ENCODE measurements around the gene IFNGR1.
"Not testable (repeated sequence)": the region's sequence is repeated elsewhere in the genome, so short reads cannot be mapped to it uniquely, and the experiment has no call there.

The IFNGR1 gene
- long read RNA-seq, donor 1, transcript IFNGR1-201 (7 exons, 2,139 nt): major isoform, 31 of 31 reads
- long read RNA-seq, donor 1, partial matches to known transcripts: 0 of 31 reads
- long read RNA-seq, donor 1, other reads (novel, unspliced or antisense): 0 of 31 reads
- long read RNA-seq, donor 2, transcript IFNGR1-201 (7 exons, 2,139 nt): major isoform, 13 of 13 reads
- long read RNA-seq, donor 2, partial matches to known transcripts: 0 of 13 reads
- long read RNA-seq, donor 2, other reads (novel, unspliced or antisense): 0 of 13 reads
- long read RNA-seq, donor 3, transcript IFNGR1-201 (7 exons, 2,139 nt): major isoform, 7 of 7 reads
- long read RNA-seq, donor 3, partial matches to known transcripts: 0 of 7 reads
- long read RNA-seq, donor 3, other reads (novel, unspliced or antisense): 0 of 7 reads
- long read RNA-seq, donor 4, transcript IFNGR1-201 (7 exons, 2,139 nt): major isoform, 11 of 11 reads
- long read RNA-seq, donor 4, partial matches to known transcripts: 0 of 11 reads
- long read RNA-seq, donor 4, other reads (novel, unspliced or antisense): 0 of 11 reads
- long read RNA-seq, donor 5, transcript IFNGR1-201 (7 exons, 2,139 nt): major isoform, 11 of 11 reads
- long read RNA-seq, donor 5, partial matches to known transcripts: 0 of 11 reads
- long read RNA-seq, donor 5, other reads (novel, unspliced or antisense): 0 of 11 reads
- long read RNA-seq, donor 6, transcript IFNGR1-201 (7 exons, 2,139 nt): major isoform, 22 of 22 reads
- long read RNA-seq, donor 6, partial matches to known transcripts: 0 of 22 reads
- long read RNA-seq, donor 6, other reads (novel, unspliced or antisense): 0 of 22 reads
- long read RNA-seq, donor 7, transcript IFNGR1-201 (7 exons, 2,139 nt): major isoform, 24 of 91 reads
- long read RNA-seq, donor 7, partial matches to known transcripts: 66 of 91 reads
- long read RNA-seq, donor 7, other reads (novel, unspliced or antisense): 0 of 91 reads
- long read RNA-seq, donor 8, transcript IFNGR1-201 (7 exons, 2,139 nt): major isoform, 28 of 34 reads
- long read RNA-seq, donor 8, partial matches to known transcripts: 6 of 34 reads
- long read RNA-seq, donor 8, other reads (novel, unspliced or antisense): 0 of 34 reads

- DNase-seq: peak; percentile 99
Measured at GRCh38 chr6:137218917-137219663, at the start of gene IFNGR1. IFNGR1 (minus strand) TSS chr6:137219385; CDS start chr6:137219327, 58 bp downstream.

GRCh38 chr6:137268911-137269310 lies 49.7 kb upstream of the IFNGR1 start:
- no peak for DNase-seq

GRCh38 chr6:137266309-137266586 lies 47.1 kb upstream of the IFNGR1 start:
- no peak for DNase-seq

- DNase-seq: no peak
Measured at GRCh38 chr6:137265561-137266308, 46.5 kb upstream of the IFNGR1 start.

GRCh38 chr6:137264311-137265075 lies 45.3 kb upstream of the IFNGR1 start:
- no peak for DNase-seq

- DNase-seq: no peak
Measured at GRCh38 chr6:137261761-137262160, 42.6 kb upstream of the IFNGR1 start.

GRCh38 chr6:137261361-137261760 lies 42.2 kb upstream of the IFNGR1 start:
- DNase-seq: no peak

- DNase-seq: no peak
Measured at GRCh38 chr6:137260217-137260616, 41.0 kb upstream of the IFNGR1 start.

GRCh38 chr6:137259349-137259748 lies 40.2 kb upstream of the IFNGR1 start:
- DNase-seq: no peak

GRCh38 chr6:137258170-137258569 lies 39.0 kb upstream of the IFNGR1 start:
- no peak for DNase-seq

GRCh38 chr6:137256350-137257103 lies 37.3 kb upstream of the IFNGR1 start:
- DNase-seq: no peak

GRCh38 chr6:137254966-137255365 lies 35.8 kb upstream of the IFNGR1 start:
- no peak for DNase-seq

- DNase-seq: not testable (repeated sequence)
Measured at GRCh38 chr6:137254430-137254829, 35.2 kb upstream of the IFNGR1 start.

- no peak for DNase-seq
Measured at GRCh38 chr6:137248702-137249101, 29.5 kb upstream of the IFNGR1 start.

- no peak for DNase-seq
Measured at GRCh38 chr6:137247724-137248123, 28.5 kb upstream of the IFNGR1 start.

- no peak for DNase-seq
Measured at GRCh38 chr6:137246791-137247202, 27.6 kb upstream of the IFNGR1 start.

GRCh38 chr6:137246164-137246563 lies 27.0 kb upstream of the IFNGR1 start:
- no peak for DNase-seq

- no peak for DNase-seq
Measured at GRCh38 chr6:137241481-137242038, 22.4 kb upstream of the IFNGR1 start.

GRCh38 chr6:137240168-137240567 lies 21.0 kb upstream of the IFNGR1 start:
- no peak for DNase-seq
